Suprapubic skin (tissue), 3 donors: ENCODE results near the gene HNRNPA2B1.

Experiments used
- CTCF ChIP-seq, 2 donors: fragments of 200-600 bp in 1 of 2; fragments of 450-650 bp in 1 of 2; sonication (generic) in 1 of 2; IDR thresholded peaks; one replicate each; pipeline ENCODE4 v1.5.1; 2016 to 2019; ENCODE audit warnings: antibody characterized with exemption in 2 of 2, mild to moderate bottlenecking in 1 of 2, moderate library complexity in 1 of 2
- POLR2A ChIP-seq, 2 donors: fragments of 450-650 bp; IDR thresholded peaks; one replicate each; pipeline ENCODE4 v1.6.1; 2017; ENCODE audit warnings: antibody characterized with exemption in 2 of 2, mild to moderate bottlenecking in 2 of 2, moderate library complexity in 2 of 2

GRCh38 chr7:26182283-26182682, 18.3 kb downstream of the HNRNPA2B1 start:
- TF ChIP-seq POLR2A (IDR thresholded peaks at IDR 0.05) (no peak), CTCF (IDR thresholded peaks at IDR 0.05) (no peak)
